Upper lobe of left lung (tissue), 4 donors: Measurements from ENCODE around the gene PITX1.

Source experiments
- EP300 ChIP-seq, 4 donors: sonication (generic); formaldehyde crosslinking; IDR thresholded peaks; one replicate each; pipeline ENCODE4 v1.5.1; 2017; ENCODE audit warnings: antibody characterized with exemption in 4 of 4, control low read depth in 2 of 4
- POLR2A ChIP-seq, 4 donors: fragments of 450-650 bp; IDR thresholded peaks; one replicate each; pipeline ENCODE4 v1.5.1; 2016 to 2017; ENCODE audit warnings: antibody characterized with exemption in 4 of 4, mild to moderate bottlenecking in 2 of 4
- POLR2AphosphoS5 ChIP-seq, 2 donors: sonication (generic); formaldehyde crosslinking; IDR thresholded peaks; one replicate each; pipeline ENCODE4 v1.5.1; 2017; ENCODE audit warnings: antibody characterized with exemption in 2 of 2
- TF ChIP-seq, protein P1 (sequence below), 6 experiments: fragments of 450-650 bp in 4 of 6; fragments of 200-600 bp in 2 of 6; sonication (generic) in 2 of 6; IDR thresholded peaks; one replicate each; pipeline ENCODE4 v1.5.1; 2016 to 2019; ENCODE audit warnings: antibody characterized with exemption in 6 of 6

DNA sequence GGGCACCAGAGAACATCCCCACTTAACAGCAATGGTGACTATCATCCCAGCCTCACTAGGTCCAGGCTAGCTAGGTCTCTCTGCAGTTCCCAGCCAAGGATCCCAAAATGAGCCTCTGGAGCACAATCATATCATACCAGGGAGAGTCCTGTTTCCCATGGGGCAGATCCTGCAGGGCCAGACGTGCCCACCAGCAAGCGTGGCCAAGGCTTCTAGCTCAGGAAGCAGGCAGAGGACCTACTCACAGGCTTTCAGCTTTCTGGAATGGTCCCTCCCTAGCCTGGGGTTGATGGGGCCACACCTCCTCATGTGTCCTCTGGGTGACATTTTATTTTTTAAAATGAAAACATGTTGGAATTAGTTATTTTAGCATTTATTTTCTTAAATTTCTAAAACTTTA lies 45.7 kb upstream of the PITX1 start:
- TF ChIP-seq, protein P1, sequence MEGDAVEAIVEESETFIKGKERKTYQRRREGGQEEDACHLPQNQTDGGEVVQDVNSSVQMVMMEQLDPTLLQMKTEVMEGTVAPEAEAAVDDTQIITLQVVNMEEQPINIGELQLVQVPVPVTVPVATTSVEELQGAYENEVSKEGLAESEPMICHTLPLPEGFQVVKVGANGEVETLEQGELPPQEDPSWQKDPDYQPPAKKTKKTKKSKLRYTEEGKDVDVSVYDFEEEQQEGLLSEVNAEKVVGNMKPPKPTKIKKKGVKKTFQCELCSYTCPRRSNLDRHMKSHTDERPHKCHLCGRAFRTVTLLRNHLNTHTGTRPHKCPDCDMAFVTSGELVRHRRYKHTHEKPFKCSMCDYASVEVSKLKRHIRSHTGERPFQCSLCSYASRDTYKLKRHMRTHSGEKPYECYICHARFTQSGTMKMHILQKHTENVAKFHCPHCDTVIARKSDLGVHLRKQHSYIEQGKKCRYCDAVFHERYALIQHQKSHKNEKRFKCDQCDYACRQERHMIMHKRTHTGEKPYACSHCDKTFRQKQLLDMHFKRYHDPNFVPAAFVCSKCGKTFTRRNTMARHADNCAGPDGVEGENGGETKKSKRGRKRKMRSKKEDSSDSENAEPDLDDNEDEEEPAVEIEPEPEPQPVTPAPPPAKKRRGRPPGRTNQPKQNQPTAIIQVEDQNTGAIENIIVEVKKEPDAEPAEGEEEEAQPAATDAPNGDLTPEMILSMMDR (IDR thresholded peaks at IDR 0.05): no peak
- no peak for TF ChIP-seq POLR2A (IDR thresholded peaks at IDR 0.05)
- no peak for TF ChIP-seq POLR2AphosphoS5 (IDR thresholded peaks at IDR 0.05)
- TF ChIP-seq EP300 (IDR thresholded peaks at IDR 0.05): no peak
